ENCODE measurements around the gene RNF213.

- TF ChIP-seq RXRA (IDR thresholded peaks at IDR 0.05) (no peak), SP1 (IDR thresholded peaks at IDR 0.05) (no peak), CTCF (IDR thresholded peaks at IDR 0.05; ENCODE audit: low read depth, low read length, missing input control) (no peak), TAF1 (conservative IDR thresholded peaks at IDR 0.05) (no peak), JUND (IDR thresholded peaks at IDR 0.05) (no peak), YY1 (IDR thresholded peaks at IDR 0.05) (no peak), GABPA (IDR thresholded peaks at IDR 0.05 in 1 of 2, conservative IDR thresholded peaks at IDR 0.05 in 1 of 2) (no peak), RAD21 (IDR thresholded peaks at IDR 0.05) (no peak), FOXA1 (IDR thresholded peaks at IDR 0.05) (no peak), REST (IDR thresholded peaks at IDR 0.05) (no peak)
These were observed 148.2 kb downstream of the RNF213 start for GRCh38 chr17:80408872-80409271.

Measured in liver (tissue), 3 donors.